Adrenal gland (tissue), 12 donors: ENCODE measurements around the gene FBXL14. TPM values are rescaled to one million over a fixed set of nuclear protein-coding genes. Genes with fewer than 3 reads are reported as not detected.

Experiments used
- DNase-seq, 7 donors: peaks; one replicate each; pipeline ENCODE4 v3.0.0-alpha.2; 2019 to 2020
- H3K27ac ChIP-seq, 5 donors: fragments of 200-600 bp; sonication (generic) in 4 of 5; 1 replicate in 3 of 5; 2 replicates in 2 of 5; pipeline versions ENCODE4 v1.5.1 to v1.8.0; 2016 to 2020; ENCODE audit warnings: mild to moderate bottlenecking in 1 of 5
- H3K27me3 ChIP-seq: fragments of 200-600 bp; 2 replicates; pipeline ENCODE4 v1.8.0; 2021
- H3K36me3 ChIP-seq, 2 donors: fragments of 200-600 bp; replicated peaks in 1 of 2; 1 replicate in 1 of 2; 2 replicates in 1 of 2; pipeline versions ENCODE4 v1.5.1 to v1.8.0; 2018 to 2022
- H3K4me1 ChIP-seq, 2 donors: fragments of 200-600 bp; replicated peaks in 1 of 2; 1 replicate in 1 of 2; 2 replicates in 1 of 2; pipeline versions ENCODE4 v1.5.1 to v1.8.0; 2018 to 2021
- H3K4me3 ChIP-seq, 4 donors: fragments of 200-600 bp; sonication (generic) in 3 of 4; one replicate each; pipeline ENCODE4 v1.5.1; 2016 to 2018
- H3K9me3 ChIP-seq, 3 donors: fragments of 200-600 bp; sonication (generic) in 1 of 3; replicated peaks in 1 of 3; 1 replicate in 2 of 3; 2 replicates in 1 of 3; pipeline versions ENCODE4 v1.5.1 to v1.8.0; 2016 to 2021
- CTCF ChIP-seq, 6 experiments: fragments of 450-650 bp in 4 of 6; fragments of 200-600 bp in 2 of 6; sonication (generic) in 1 of 6; IDR thresholded peaks; 1 replicate in 5 of 6; 2 replicates in 1 of 6; pipeline versions ENCODE4 v1.5.1 to v1.8.0; 2016 to 2021; ENCODE audit warnings: antibody characterized with exemption in 6 of 6, mild to moderate bottlenecking in 2 of 6, moderate library complexity in 1 of 6
- POLR2A ChIP-seq, 2 donors: fragments of 450-650 bp; IDR thresholded peaks; one replicate each; pipeline ENCODE4 v1.6.1; 2017; ENCODE audit warnings: antibody characterized with exemption in 2 of 2, mild to moderate bottlenecking in 2 of 2, moderate library complexity in 1 of 2
- WGBS, 4 donors: extraction: QIAGEN DNeasy Blood & Tissue Kit in 2 of 4; methylation state at CpG; one replicate each; pipeline versions ENCODE4 v1.1.5 to v1.1.7; 2013 to 2017; 5-methylcytosine and 5-hydroxymethylcytosine counted together
- intact Hi-C, 2 donors: fragments of 100-400 bp; cut with DNase I; formaldehyde crosslinking; loops; one replicate each; pipeline versions ENCODE4 v1.14.1 to v1.15.0; 2022 to 2023
- polyA plus RNA-seq, 3 donors: library from polyadenylated mRNA; stranded (reverse); fragments of 200-250 nt in 2 of 3; fragments of 350-450 nt in 1 of 3; fragmentation: Illumina TruSeq in 1 of 3; extraction: RNeasy Lipid Tissue Mini Kit (QIAGEN cat#74804) in 1 of 3; gene quantifications; one replicate each; pipeline ENCODE4 v1.2.3, GENCODE V29; 2013 to 2014
- total RNA-seq, 9 donors: library from RNA; depleted of rRNA in 4 of 9; stranded (reverse); fragments of >200 nt in 4 of 9; fragments of 120-200 nt in 1 of 9; fragmentation: NEBNext Ultra II Directional in 1 of 9; extraction: Animal tissue kit (Norgen Biotek cat#: 25700) in 1 of 9; gene quantifications; one replicate each; pipeline versions ENCODE4 v1.1.0 to v1.2.4, GENCODE V29; 2013 to 2023
- donor health status: healthy with polysubstance abuse.
- donor health status: Bipolar disorder and iron deficiency.
- donor health status: DM: yes; HTN: yes; CAD: no.
- donor health status: DM: no; HTN: no; CAD: no.
- donor health status: DM: no; HTN: no; CAD: no.
- donor health status: DM: yes; HTN: yes; CAD: no.

The FBXL14 gene
- total and polyA plus RNA-seq, 12 donors = 1.2 to 19.1 (median 12.4) TPM

GRCh38 chr12:1517734-1518525 lies 76.5 kb downstream of the FBXL14 start:
- TF ChIP-seq POLR2A (IDR thresholded peaks at IDR 0.05) (no peak), CTCF (IDR thresholded peaks at IDR 0.05) (no peak)
- peaks cover 2% of the 10 kb centered on the region for H3K27me3 ChIP-seq
- H3K9me3 ChIP-seq = no peaks in the 10 kb centered on the region
- H3K27ac ChIP-seq = no peak overlapping the region
- intact Hi-C loops = no loop called here
- no peak for DNase-seq
- no peaks in the 10 kb centered on the region for H3K36me3 ChIP-seq
- 83 to 91% (median 87%) methylated on average over 8 of the region's 8 CpGs for WGBS, 4 donors
- no peak overlapping the region for H3K4me3 ChIP-seq
- no peaks in the 10 kb centered on the region for H3K4me1 ChIP-seq

GRCh38 chr12:1517007-1517406 lies 77.4 kb downstream of the FBXL14 start:
- no peak overlapping the region for H3K4me3 ChIP-seq
- peaks cover 2% of the 10 kb centered on the region for H3K27me3 ChIP-seq
- no peak for DNase-seq
- no peaks in the 10 kb centered on the region for H3K9me3 ChIP-seq
- 34 to 51% (median 38%) methylated on average over 2 of the region's 2 CpGs for WGBS, 4 donors
- H3K4me1 ChIP-seq = no peaks in the 10 kb centered on the region
- TF ChIP-seq POLR2A (IDR thresholded peaks at IDR 0.05) (no peak), CTCF (IDR thresholded peaks at IDR 0.05) (no peak)
- no peak overlapping the region for H3K27ac ChIP-seq
- intact Hi-C loops = no loop called here
- H3K36me3 ChIP-seq = no peaks in the 10 kb centered on the region

Other genes starting within 250 kb of the FBXL14 start
- gene WNT5B, start 34.6 kb upstream of the FBXL14 start, total RNA-seq = 10 to 100 TPM in 1 of 9 donors, 1 to 10 TPM in 6, under 1 TPM in 2; 0.44 to 11.1 (median 3.2) TPM
- gene WNT5B, start 34.6 kb upstream of the FBXL14 start, polyA plus RNA-seq = 1 to 10 TPM in 2 of 3 donors, under 1 TPM in 1; 0.57 to 1.3 (median 1.2) TPM
- gene ADIPOR2, start 96.5 kb upstream of the FBXL14 start, total RNA-seq = 100 to 1,000 TPM in 5 of 9 donors, 10 to 100 TPM in 4; 59.5 to 214 (median 116) TPM
- 100 to 1,000 TPM in 1 of 3 donors, 10 to 100 TPM in 2; 46.2 to 147 (median 66.0) TPM for gene ADIPOR2, start 96.5 kb upstream of the FBXL14 start, polyA plus RNA-seq
- under 1 TPM in 1 of 9 donors, not detected in 8; 0.06 TPM for gene LRTM2, start 226.0 kb upstream of the FBXL14 start, total RNA-seq
- gene LRTM2, start 226.0 kb upstream of the FBXL14 start, polyA plus RNA-seq = not detected